A673 (cell line): ENCODE data around the gene DLL3. TPM values are rescaled to one million over a fixed set of nuclear protein-coding genes. Genes with fewer than 3 reads are reported as not detected.

Experiments
- BruUV-seq: library from RNA; stranded (reverse); fragments of 400-500 nt; replicated peaks from 2 replicates; lab custom pipeline; 2021; lab: Mats Ljungman, UMichigan
- CTCF ChIA-PET: fragments of 300-600 bp; sonication (Branson Sonifier 250); formaldehyde crosslinking; loops from one replicate; lab custom pipeline; 2022; ENCODE audit warnings: antibody characterized with exemption; lab: Charles Lee
- POLR2A ChIA-PET: fragments of 300-600 bp; sonication (Branson Sonifier 250); formaldehyde crosslinking; loops from one replicate; lab custom pipeline; 2022; ENCODE audit warnings: antibody characterized with exemption; ENCODE audit not compliant: low non-redundant PET; lab: Charles Lee
- DNase-seq: peaks from one replicate; pipeline ENCODE4 v3.0.0-alpha.2; 2015; ENCODE audit warnings: low spot score
- H3K27ac ChIP-seq: fragments of 200-600 bp; sonication (generic); 2 replicates; pipeline ENCODE4 v1.5.1; 2016; ENCODE audit warnings: mixed run types, low read depth, mild to moderate bottlenecking, mixed read lengths, antibody characterized with exemption, low read length; ENCODE audit not compliant: poor library complexity, severe bottlenecking
- H3K27me3 ChIP-seq: fragments of 200-600 bp; sonication (generic); replicated peaks from 2 replicates; pipeline ENCODE4 v1.6.1; 2017; ENCODE audit warnings: mixed run types, low read depth, mild to moderate bottlenecking, mixed read lengths, antibody characterized with exemption, low read length; ENCODE audit not compliant: insufficient read depth, poor library complexity
- H3K36me3 ChIP-seq: fragments of 200-600 bp; sonication (generic); 2 replicates; pipeline ENCODE4 v1.6.1; 2016; ENCODE audit warnings: mixed run types, mild to moderate bottlenecking, mixed read lengths, antibody characterized with exemption, low read length; ENCODE audit not compliant: insufficient read depth, poor library complexity, severe bottlenecking
- H3K4me1 ChIP-seq: fragments of 200-600 bp; sonication (generic); 2 replicates; pipeline ENCODE4 v1.6.1; 2017; ENCODE audit warnings: mixed run types, mild to moderate bottlenecking, mixed read lengths, antibody characterized with exemption, low read length; ENCODE audit not compliant: insufficient read depth, poor library complexity, severe bottlenecking
- H3K4me3 ChIP-seq: fragments of 200-600 bp; sonication (generic); 2 replicates; pipeline ENCODE4 v1.5.1; 2016; ENCODE audit warnings: low read depth, mixed run types, mild to moderate bottlenecking, mixed read lengths, low read length; ENCODE audit not compliant: poor library complexity, severe bottlenecking
- H3K9me3 ChIP-seq: fragments of 200-600 bp; sonication (generic); 2 replicates; pipeline ENCODE4 v1.6.1; 2016; ENCODE audit warnings: mixed run types, low read depth, mild to moderate bottlenecking, mixed read lengths, antibody characterized with exemption, low read length; ENCODE audit not compliant: poor library complexity, severe bottlenecking
- CTCF ChIP-seq: fragments of 300-800, 200-600 bp; sonication (generic); conservative IDR thresholded peaks from 2 replicates; pipeline ENCODE4 v1.5.1; 2017; ENCODE audit warnings: low read depth, mild to moderate bottlenecking, antibody characterized with exemption, low read length, moderate library complexity, mixed read lengths
- EZH2 ChIP-seq: fragments of 200-600 bp; sonication (generic); IDR thresholded peaks from 2 replicates; pipeline ENCODE4 v1.6.1; 2017; ENCODE audit warnings: borderline replicate concordance, low read depth, mild to moderate bottlenecking, mixed read lengths, antibody characterized with exemption, low read length; ENCODE audit not compliant: poor library complexity, severe bottlenecking
- intact Hi-C: fragments of 100-400 bp; cut with micrococcal nuclease; formaldehyde crosslinking; loops from one replicate; pipeline ENCODE4 v1.10.0; 2022; ENCODE audit not compliant: unreplicated experiment
- total RNA-seq: library from RNA; stranded (reverse); gene quantifications from 2 replicates; pipeline ENCODE4 v1.2.3, GENCODE V29; 2021

DLL3 gene
- total RNA-seq, 1 experiment from 2014 or later = 0.69 TPM

- DNase-seq = no peak
- ChIA-PET POLR2A (interaction anchor here (0.6 to 1.0 kb wide), 2 partner anchors 65 to 334 kb away, joined by 10 to 14 read pairs; partner anchors contain the start of genes DYRK1B and RPS16), CTCF (interaction anchor here (0.6 to 0.7 kb wide), 2 partner anchors 10 to 48 kb away, joined by 4 to 6 read pairs; no protein-coding TSS in a partner anchor)
- no peak overlapping the region for H3K4me3 ChIP-seq
- H3K36me3 ChIP-seq = no peaks in the 10 kb centered on the region
- peaks cover 20% of the 10 kb centered on the region for H3K27me3 ChIP-seq
- H3K4me1 ChIP-seq = peaks cover 13% of the 10 kb centered on the region
- TF ChIP-seq CTCF (no peak), EZH2 (no peak)
- H3K9me3 ChIP-seq = no peaks in the 10 kb centered on the region
- intact Hi-C loops = no loop called here
- no TSS peak for BruUV-seq
- H3K27ac ChIP-seq = no peak overlapping the region
These were observed 1.8 kb downstream of the DLL3 start for GRCh38 chr19:39500543-39500942.

- H3K27me3 ChIP-seq = peaks cover 20% of the 10 kb centered on the region
- intact Hi-C loops = no loop called here
- H3K36me3 ChIP-seq = no peaks in the 10 kb centered on the region
- no peak for DNase-seq
- H3K4me3 ChIP-seq = no peak overlapping the region
- POLR2A ChIA-PET = interaction anchor here (1.0 kb wide), 1 partner anchor 66 kb away, joined by 10 read pairs; the partner anchor contains the start of gene RPS16
- no peaks in the 10 kb centered on the region for H3K9me3 ChIP-seq
- H3K27ac ChIP-seq = no peak overlapping the region
- no TSS peak for BruUV-seq
- H3K4me1 ChIP-seq = peaks cover 13% of the 10 kb centered on the region
- TF ChIP-seq CTCF (no peak), EZH2 (no peak)
- CTCF ChIA-PET = no interaction called here
These were observed 2.6 kb downstream of the DLL3 start for GRCh38 chr19:39501340-39501739.

- Histone ChIP-seq H3K27me3 (peaks cover 26% of the 10 kb centered on the region), H3K4me1 (peaks cover 14% of the 10 kb centered on the region), H3K4me3 (no peak overlapping the region), H3K27ac (no peak overlapping the region), H3K9me3 (no peaks in the 10 kb centered on the region), H3K36me3 (no peaks in the 10 kb centered on the region)
- ChIA-PET CTCF (interaction anchor here (0.6 to 1.3 kb wide), 5 partner anchors 29 to 1583 kb away, joined by 3 to 18 read pairs (median 5); partner anchors contain the start of gene EID2B), POLR2A (no interaction called here)
- TF ChIP-seq EZH2 (no peak), CTCF (peak; percentile 66)
- peak; percentile 91 for DNase-seq
- intact Hi-C loops = no loop called here
- BruUV-seq = no TSS peak
These were observed 4.1 kb downstream of the DLL3 start for GRCh38 chr19:39502640-39503417.
